ENCODE data around the gene NPM3.

Gene NPM3, protein sequence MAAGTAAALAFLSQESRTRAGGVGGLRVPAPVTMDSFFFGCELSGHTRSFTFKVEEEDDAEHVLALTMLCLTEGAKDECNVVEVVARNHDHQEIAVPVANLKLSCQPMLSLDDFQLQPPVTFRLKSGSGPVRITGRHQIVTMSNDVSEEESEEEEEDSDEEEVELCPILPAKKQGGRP

DNA sequence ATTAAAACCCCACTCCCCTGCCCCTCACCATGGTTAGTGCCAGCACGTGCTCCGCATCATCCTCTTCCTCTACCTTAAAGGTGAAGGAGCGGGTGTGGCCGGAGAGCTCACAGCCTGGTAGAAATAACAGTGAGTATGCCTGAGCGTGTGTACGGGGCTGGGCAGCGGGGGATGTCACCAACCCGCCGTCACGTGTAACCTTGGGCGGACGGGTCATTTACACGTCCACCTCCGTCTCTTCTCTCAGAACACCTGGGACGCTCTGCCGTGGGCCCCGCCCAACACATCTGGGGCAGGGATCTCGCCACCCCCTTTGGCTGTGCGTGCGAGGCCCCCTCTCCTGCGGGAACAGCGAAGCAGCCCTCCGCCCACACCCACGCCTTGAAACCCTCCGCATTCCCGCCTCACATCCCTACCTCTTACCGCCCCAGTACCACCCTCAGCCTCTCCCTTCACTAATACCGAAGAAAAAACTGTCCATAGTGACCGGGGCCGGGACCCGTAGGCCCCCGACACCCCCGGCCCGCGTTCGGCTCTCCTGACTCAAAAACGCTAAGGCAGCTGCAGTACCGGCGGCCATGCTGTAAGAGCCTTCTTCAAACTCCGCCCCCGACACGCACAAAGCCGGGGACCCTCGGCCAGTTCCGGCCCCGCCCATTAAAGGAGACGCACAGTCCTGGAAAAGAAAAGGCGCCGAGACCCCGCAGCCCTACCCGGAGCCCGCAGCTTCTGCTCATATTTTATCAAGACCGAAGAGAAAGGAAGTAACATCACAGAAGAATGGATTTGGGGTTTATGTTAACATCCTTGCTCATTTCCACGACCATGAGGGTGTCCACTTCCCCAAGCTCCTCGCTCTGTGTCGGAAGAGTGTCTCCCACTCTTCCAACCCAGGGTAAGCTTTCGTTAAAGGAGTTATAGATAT lies at the start of gene NPM3:
TSS of gene NPM3 (minus strand) at position 636 of the 925 bp plus-strand sequence. CDS start at position 580, 56 bp downstream.
- TF ChIP-seq, protein P1, sequence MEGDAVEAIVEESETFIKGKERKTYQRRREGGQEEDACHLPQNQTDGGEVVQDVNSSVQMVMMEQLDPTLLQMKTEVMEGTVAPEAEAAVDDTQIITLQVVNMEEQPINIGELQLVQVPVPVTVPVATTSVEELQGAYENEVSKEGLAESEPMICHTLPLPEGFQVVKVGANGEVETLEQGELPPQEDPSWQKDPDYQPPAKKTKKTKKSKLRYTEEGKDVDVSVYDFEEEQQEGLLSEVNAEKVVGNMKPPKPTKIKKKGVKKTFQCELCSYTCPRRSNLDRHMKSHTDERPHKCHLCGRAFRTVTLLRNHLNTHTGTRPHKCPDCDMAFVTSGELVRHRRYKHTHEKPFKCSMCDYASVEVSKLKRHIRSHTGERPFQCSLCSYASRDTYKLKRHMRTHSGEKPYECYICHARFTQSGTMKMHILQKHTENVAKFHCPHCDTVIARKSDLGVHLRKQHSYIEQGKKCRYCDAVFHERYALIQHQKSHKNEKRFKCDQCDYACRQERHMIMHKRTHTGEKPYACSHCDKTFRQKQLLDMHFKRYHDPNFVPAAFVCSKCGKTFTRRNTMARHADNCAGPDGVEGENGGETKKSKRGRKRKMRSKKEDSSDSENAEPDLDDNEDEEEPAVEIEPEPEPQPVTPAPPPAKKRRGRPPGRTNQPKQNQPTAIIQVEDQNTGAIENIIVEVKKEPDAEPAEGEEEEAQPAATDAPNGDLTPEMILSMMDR (IDR thresholded peaks at IDR 0.05; ENCODE audit: low read depth, low read length, missing control alignments) = no peak
- peak; percentile 39 for DNase-seq (ENCODE audit: low read depth)
- peak within 1 kb of the TSS; percentile 97 for H3K4me3 ChIP-seq (ENCODE audit: low read depth, low read length)

DNA sequence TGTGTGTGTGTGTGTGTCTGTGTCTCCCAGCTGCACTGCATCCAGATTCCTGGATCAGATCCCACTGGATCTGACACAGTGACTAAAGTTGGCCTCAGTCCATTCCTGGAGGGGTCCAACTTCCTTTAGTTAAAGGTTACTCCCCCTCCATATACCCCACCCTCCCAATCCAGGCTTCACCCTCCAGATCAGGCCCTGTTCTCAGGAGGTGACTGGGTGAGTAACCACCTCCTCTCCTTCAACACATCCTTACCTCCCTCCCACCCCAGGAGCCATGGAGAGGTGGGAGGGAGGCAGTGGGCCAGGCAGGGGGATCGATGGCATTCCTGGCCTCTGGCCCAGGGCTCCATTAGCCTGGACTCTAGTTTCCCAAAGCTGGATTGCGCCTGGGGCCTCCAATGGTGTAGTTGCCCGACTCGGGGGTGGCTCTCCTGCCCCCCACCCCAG lies 49.1 kb upstream of the NPM3 start:
- no peak for DNase-seq (ENCODE audit: low read depth)
- TF ChIP-seq, protein P1 (IDR thresholded peaks at IDR 0.05; ENCODE audit: low read depth, low read length, missing control alignments) = no peak
- no peak overlapping the region for H3K4me3 ChIP-seq (ENCODE audit: low read depth, low read length)

DNA sequence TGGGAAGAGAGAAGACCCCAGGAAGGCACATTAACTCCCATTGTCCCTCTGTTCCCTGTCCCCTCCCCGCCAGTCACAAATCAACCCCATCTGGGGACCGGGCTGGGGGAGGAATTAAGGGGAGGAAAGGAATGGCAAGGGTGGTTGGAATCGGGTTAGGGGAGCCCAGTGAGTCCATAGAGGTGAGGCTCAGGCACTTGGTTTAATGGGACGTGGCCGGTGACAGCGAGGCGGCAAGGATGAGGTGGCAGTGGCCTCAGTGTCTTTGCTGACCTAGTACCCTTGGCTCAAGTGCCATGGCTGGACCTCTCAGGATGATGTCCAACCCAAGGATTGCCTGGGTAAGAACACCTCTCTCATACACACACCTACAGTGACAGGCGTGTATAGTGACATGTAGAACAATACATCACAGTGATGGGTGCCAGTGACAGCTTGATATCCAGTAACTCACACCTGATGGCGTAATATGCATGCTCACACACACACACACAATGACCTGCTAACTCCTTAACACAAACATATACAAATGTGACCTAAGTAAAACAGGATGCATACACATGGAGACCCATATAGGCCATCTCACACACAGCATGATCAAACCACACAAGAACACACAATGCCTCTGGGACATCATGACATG lies 48.0 kb upstream of the NPM3 start:
- no peak for DNase-seq (ENCODE audit: low read depth)
- H3K4me3 ChIP-seq (ENCODE audit: low read depth, low read length) = peak overlapping the region; percentile 50
- TF ChIP-seq, protein P1 (IDR thresholded peaks at IDR 0.05; ENCODE audit: low read depth, low read length, missing control alignments) = no peak

DNA sequence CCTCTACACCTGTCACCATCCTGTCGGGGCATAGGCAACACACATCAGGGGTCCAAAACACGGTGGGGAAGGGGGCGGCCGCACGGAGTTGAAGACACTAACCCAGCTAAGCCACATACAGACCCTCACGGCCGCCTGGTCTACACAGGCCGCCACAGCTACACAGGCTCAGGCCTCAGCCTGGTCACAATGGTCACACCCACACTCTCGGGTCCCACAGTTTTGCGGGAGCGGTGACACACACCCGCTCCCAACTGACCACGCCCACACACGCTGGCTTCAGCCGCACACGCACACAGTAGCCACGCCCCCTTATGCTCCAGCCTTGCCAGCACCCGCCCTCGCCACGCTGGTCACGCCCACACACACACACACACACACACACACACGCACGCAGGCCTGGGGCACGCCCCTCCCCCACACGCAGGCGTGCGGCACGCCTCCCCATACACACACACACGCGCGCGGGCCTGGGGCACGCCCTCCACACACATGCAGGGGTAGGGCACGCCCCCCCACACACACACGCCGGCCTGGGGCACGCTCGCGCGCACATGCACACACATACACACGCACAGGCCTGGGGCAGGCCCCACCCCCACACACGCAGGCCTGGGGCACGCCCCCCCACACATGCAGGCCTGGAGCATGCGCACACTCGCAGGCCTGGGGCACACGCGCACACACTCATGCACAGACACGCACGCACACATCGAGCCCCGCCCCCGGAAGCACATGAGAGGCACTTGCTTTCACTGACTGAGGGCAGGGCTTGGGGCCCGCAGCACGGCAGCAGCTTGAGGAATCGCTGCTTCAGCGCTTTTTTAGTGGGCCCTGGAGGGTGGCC lies 47.3 kb upstream of the NPM3 start:
- DNase-seq (ENCODE audit: low read depth) = peak; percentile 86
- TF ChIP-seq, protein P1 (IDR thresholded peaks at IDR 0.05; ENCODE audit: low read depth, low read length, missing control alignments) = no peak
- H3K4me3 ChIP-seq (ENCODE audit: low read depth, low read length) = peak overlapping the region; percentile 50

DNA sequence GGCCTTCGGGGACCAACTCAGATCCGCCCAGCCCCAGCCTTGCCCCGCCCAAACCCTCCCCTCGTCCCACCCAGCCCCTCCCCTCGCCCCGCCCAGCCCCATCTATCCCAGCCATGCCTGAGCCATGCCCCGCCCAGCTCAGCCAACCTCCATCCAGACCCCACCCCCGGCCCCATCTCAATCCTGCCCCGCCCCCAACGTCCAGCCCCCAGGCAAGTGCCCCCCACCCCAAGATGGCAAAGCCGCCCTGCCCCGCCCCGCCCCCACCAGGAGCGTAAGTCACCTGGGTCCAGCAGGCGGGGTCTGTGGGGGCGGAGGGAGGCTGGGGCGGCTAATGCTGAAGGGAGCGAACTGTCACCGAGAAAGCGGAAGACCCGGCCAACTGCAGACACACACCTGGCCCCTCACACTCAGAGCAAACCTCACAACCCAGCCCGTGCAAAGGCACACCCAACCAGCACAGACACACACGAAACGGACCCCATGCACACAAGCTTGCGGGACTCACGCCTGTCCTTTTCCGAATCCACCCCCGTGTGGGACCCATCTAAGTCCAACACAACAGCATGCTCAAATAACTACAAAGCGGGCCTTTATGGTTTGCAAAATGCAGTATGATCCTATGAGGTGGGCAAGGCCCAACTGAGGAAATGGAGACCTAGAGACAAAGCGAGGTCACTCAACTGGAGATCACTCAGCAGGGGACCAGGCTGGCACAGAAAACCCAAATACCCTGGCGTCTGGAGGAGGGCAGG lies 46.5 kb upstream of the NPM3 start:
- peak overlapping the region; percentile 50 for H3K4me3 ChIP-seq (ENCODE audit: low read depth, low read length)
- TF ChIP-seq, protein P1 (IDR thresholded peaks at IDR 0.05; ENCODE audit: low read depth, low read length, missing control alignments) = no peak

More for the DNA sequence above, 46.5 kb upstream of the NPM3 start:
- DNase-seq (ENCODE audit: low read depth) = no peak

Measured in GM12864 (cell line).